IMR-90 (cell line): ENCODE measurements around the gene SIK3. TPM values are rescaled to one million over a fixed set of nuclear protein-coding genes. Genes with fewer than 3 reads are reported as not detected.

Experiments used
- ATAC-seq: fragments of 200-7000 bp; cut with Tn5 transposase; 2 replicates; pipeline ENCODE4 v1.9.1; 2020; ENCODE audit warnings: low read depth, mild to moderate bottlenecking, moderate library complexity
- BruUV-seq: library from RNA; stranded (reverse); fragments of 400-500 nt; replicated peaks from 2 replicates; lab custom pipeline; 2021; lab: Mats Ljungman, UMichigan
- CTCF ChIA-PET: fragments of 300-600 bp; formaldehyde crosslinking; extraction: SDS; loops from one replicate; lab custom pipeline; 2021; ENCODE audit warnings: antibody characterized with exemption; lab: Yijun Ruan, JAX
- POLR2A ChIA-PET: fragments of 300-600 bp; sonication (Branson Sonifier 250); formaldehyde crosslinking; loops from one replicate; lab custom pipeline; 2022; ENCODE audit warnings: antibody characterized with exemption; ENCODE audit not compliant: unreplicated experiment; lab: Charles Lee
- DNase-seq: peaks from one replicate; pipeline ENCODE4 v3.0.0; 2013
- H2AFZ ChIP-seq: replicated peaks from 2 replicates; pipeline ENCODE3; 2013; ENCODE audit warnings: low read length, mild to moderate bottlenecking; ENCODE audit not compliant: poor library complexity
- H2AK5ac ChIP-seq: 2 replicates; pipeline ENCODE4 v1.6.1; 2013; ENCODE audit warnings: low read depth, low read length, inconsistent platforms
- H2AK9ac ChIP-seq: replicated peaks from 2 replicates; pipeline ENCODE3; 2013; ENCODE audit warnings: mild to moderate bottlenecking, low read depth, low read length, moderate library complexity; ENCODE audit not compliant: poor library complexity
- H2BK120ac ChIP-seq: 2 replicates; pipeline ENCODE4 v1.6.1; 2013; ENCODE audit warnings: low read depth, low read length, inconsistent platforms
- H2BK15ac ChIP-seq: 3 replicates; pipeline ENCODE4 v1.6.1; 2013; ENCODE audit warnings: low read depth, low read length, inconsistent platforms
- H2BK20ac ChIP-seq: 2 replicates; pipeline ENCODE4 v1.6.1; 2013; ENCODE audit warnings: low read depth, mild to moderate bottlenecking, inconsistent platforms, low read length, moderate library complexity
- H2BK5ac ChIP-seq: 2 replicates; pipeline ENCODE4 v1.6.1; 2013; ENCODE audit warnings: mild to moderate bottlenecking, low read depth, low read length, inconsistent platforms; ENCODE audit not compliant: poor library complexity, severe bottlenecking
- H3K14ac ChIP-seq: replicated peaks from 2 replicates; pipeline ENCODE4 v1.6.1; 2013; ENCODE audit warnings: low read depth, low read length, inconsistent platforms
- H3K18ac ChIP-seq: 2 replicates; pipeline ENCODE4 v1.6.1; 2013; ENCODE audit warnings: low read depth, low read length, control low read depth
- H3K23ac ChIP-seq: 2 replicates; pipeline ENCODE4 v1.6.1; 2013; ENCODE audit warnings: low read depth, low read length, inconsistent platforms
- H3K27ac ChIP-seq: 2 replicates; pipeline ENCODE4 v1.5.1; 2013; ENCODE audit warnings: mild to moderate bottlenecking, control low read depth, low read length; ENCODE audit not compliant: insufficient read depth
- H3K27me3 ChIP-seq: 2 replicates; pipeline ENCODE4 v1.6.1; 2013; ENCODE audit warnings: low read length; ENCODE audit not compliant: control insufficient read depth, insufficient read depth
- H3K36me3 ChIP-seq: 2 replicates; pipeline ENCODE4 v1.6.1; 2013; ENCODE audit warnings: low read length, mixed read lengths; ENCODE audit not compliant: control insufficient read depth, insufficient read depth
- H3K4ac ChIP-seq: 2 replicates; pipeline ENCODE4 v1.6.1; 2013; ENCODE audit warnings: low read depth, low read length, inconsistent platforms
- H3K4me1 ChIP-seq: 2 replicates; pipeline ENCODE4 v1.6.1; 2013; ENCODE audit warnings: low read length, mixed read lengths; ENCODE audit not compliant: control insufficient read depth, insufficient read depth
- H3K4me2 ChIP-seq: 2 replicates; pipeline ENCODE4 v1.6.1; 2013; ENCODE audit warnings: low read depth, mild to moderate bottlenecking, control low read depth, low read length, moderate library complexity
- H3K4me3 ChIP-seq: 2 replicates; pipeline ENCODE4 v1.5.1; 2013; ENCODE audit warnings: low read depth, mild to moderate bottlenecking, control low read depth, low read length, moderate library complexity; ENCODE audit not compliant: insufficient read depth
- H3K56ac ChIP-seq: 2 replicates; pipeline ENCODE4 v1.6.1; 2013; ENCODE audit warnings: low read length, inconsistent platforms; ENCODE audit not compliant: insufficient read depth; ENCODE audit errors: extremely low read depth
- H3K79me1 ChIP-seq, 2 experiments: 2 replicates each; pipeline ENCODE4 v1.6.1; 2013; ENCODE audit warnings: low read length in 2 of 2, inconsistent platforms in 1 of 2, low read depth in 1 of 2
- H3K9ac ChIP-seq: 2 replicates; pipeline ENCODE4 v1.6.1; 2013; ENCODE audit warnings: low read depth, low read length, control low read depth
- H3K9me1 ChIP-seq: 2 replicates; pipeline ENCODE4 v1.6.1; 2013; ENCODE audit warnings: low read length, inconsistent platforms; ENCODE audit not compliant: insufficient read depth
- H3K9me3 ChIP-seq: 2 replicates; pipeline ENCODE4 v1.6.1; 2013; ENCODE audit warnings: low read length; ENCODE audit not compliant: control insufficient read depth, insufficient read depth
- H4K20me1 ChIP-seq: 2 replicates; pipeline ENCODE4 v1.6.1; 2013; ENCODE audit warnings: low read length, inconsistent platforms; ENCODE audit not compliant: insufficient read depth
- H4K5ac ChIP-seq: 2 replicates; pipeline ENCODE4 v1.6.1; 2013; ENCODE audit warnings: mild to moderate bottlenecking, low read depth, low read length, control low read depth
- H4K8ac ChIP-seq, 2 experiments: 2 replicates each; pipeline ENCODE4 v1.6.1; 2013; ENCODE audit warnings: low read depth in 2 of 2, low read length in 2 of 2, control low read depth in 1 of 2, inconsistent platforms in 1 of 2
- H4K91ac ChIP-seq: 2 replicates; pipeline ENCODE4 v1.6.1; 2013; ENCODE audit warnings: low read depth, low read length, inconsistent platforms; ENCODE audit not compliant: insufficient read depth
- CHD1 ChIP-seq: IDR thresholded peaks from 2 replicates; pipeline ENCODE4 v1.6.1; 2012; ENCODE audit warnings: low read depth, low read length, improper control_type of control experiment
- FOS ChIP-seq: fragments of 150-350 bp; IDR thresholded peaks from 2 replicates; pipeline ENCODE4 v1.6.1; 2016; ENCODE audit warnings: low read depth, low read length
- MAFK ChIP-seq: IDR thresholded peaks from 2 replicates; pipeline ENCODE4 v1.6.1; 2012; ENCODE audit warnings: low read depth, low read length, improper control_type of control experiment
- MAZ ChIP-seq: IDR thresholded peaks from 2 replicates; pipeline ENCODE4 v1.6.1; 2012; ENCODE audit warnings: low read depth, mild to moderate bottlenecking, low read length, improper control_type of control experiment, moderate library complexity, borderline replicate concordance
- MXI1 ChIP-seq: IDR thresholded peaks from 2 replicates; pipeline ENCODE4 v1.6.1; 2012; ENCODE audit warnings: low read depth, mild to moderate bottlenecking, low read length, moderate library complexity, borderline replicate concordance
- NFE2L2 ChIP-seq: fragments of 150-350 bp; IDR thresholded peaks from 2 replicates; pipeline ENCODE4 v1.6.1; 2016; ENCODE audit warnings: low read depth, mild to moderate bottlenecking, low read length
- POLR2A ChIP-seq: IDR thresholded peaks from 2 replicates; pipeline ENCODE4 v1.6.1; 2012; ENCODE audit warnings: mild to moderate bottlenecking, low read depth, low read length
- RAD21 ChIP-seq: IDR thresholded peaks from 2 replicates; pipeline ENCODE4 v1.6.1; 2012; ENCODE audit warnings: low read length, improper control_type of control experiment
- RFX5 ChIP-seq: IDR thresholded peaks from 2 replicates; pipeline ENCODE4 v1.8.0; 2012; ENCODE audit warnings: low read depth, mild to moderate bottlenecking, low read length, moderate library complexity
- USF2 ChIP-seq: fragments of 150-350 bp; IDR thresholded peaks from 2 replicates; pipeline ENCODE4 v1.6.1; 2017; ENCODE audit warnings: mild to moderate bottlenecking, antibody characterized with exemption, low read length, low read depth
- WGBS, 2 experiments: methylation state at CpG; one replicate each; pipeline versions ENCODE4 v1.1.5 to v1.1.7; 2013; ENCODE audit warnings: missing lambda C conversion rate in 2 of 2; ENCODE audit not compliant: insufficient read length in 1 of 2; ENCODE audit errors: extremely low coverage in 2 of 2; 5-methylcytosine and 5-hydroxymethylcytosine counted together
- dilution Hi-C: fragments of 300-500 bp; cut with HindIII; formaldehyde crosslinking; loops from one replicate; pipeline ENCODE4 v1.14.3; 2018; ENCODE audit warnings: low sequenced_read_pairs; ENCODE audit not compliant: unreplicated experiment
- in situ Hi-C: fragments of 300-500 bp; cut with MboI; formaldehyde crosslinking; loops from 3 replicates; pipeline ENCODE4 v1.14.3; 2019; ENCODE audit warnings: low sequenced_read_pairs, inconsistent platforms, mixed read lengths
- intact Hi-C: fragments of 100-400 bp; cut with micrococcal nuclease; formaldehyde crosslinking; loops from 2 replicates; pipeline ENCODE4 v1.10.0; 2022
- polyA plus RNA-seq, 3 experiments: library from polyadenylated mRNA; depleted of rRNA; stranded (reverse); fragments of >200 nt; gene quantifications; 2 replicates each; pipeline ENCODE4 v1.2.3, GENCODE V29; 2012; ENCODE audit warnings: low replicate concordance in 1 of 3
- total RNA-seq: library from RNA; depleted of rRNA; stranded (reverse); fragments of >200 nt; gene quantifications from 2 replicates; pipeline ENCODE4 v1.2.3, GENCODE V29; 2012
- TF ChIP-seq, protein P1 (sequence below): fragments of 150-350 bp; IDR thresholded peaks from 2 replicates; pipeline ENCODE4 v1.6.1; 2016; ENCODE audit warnings: low read depth, mild to moderate bottlenecking, low read length, moderate library complexity, borderline replicate concordance
- TF ChIP-seq, protein P2 (sequence below): conservative IDR thresholded peaks from 2 replicates; pipeline ENCODE4 v1.5.1; 2012; ENCODE audit warnings: mild to moderate bottlenecking, low read depth, low read length, improper control_type of control experiment

SIK3 gene
- total and polyA plus RNA-seq, 2 of the 4 experiments (the other 2 are of a cell fraction), result 8.2 to 9.1 TPM

GRCh38 chr11:116840224-116840745, 257.9 kb downstream of the SIK3 start:
- H3K18ac ChIP-seq, result no peak overlapping the region
- H3K9ac ChIP-seq, result no peak overlapping the region
- 0 out of 2 replicates have a peak, but pooled peaks have one; percentile 12 for ATAC-seq
- no peaks in the 10 kb centered on the region for H3K27me3 ChIP-seq
- H4K8ac ChIP-seq, result no peak overlapping the region
- H3K36me3 ChIP-seq, result peaks cover 11% of the 10 kb centered on the region
- H4K20me1 ChIP-seq, result no peaks in the 10 kb centered on the region
- H4K91ac ChIP-seq, result no peak overlapping the region
- no peak overlapping the region for H3K14ac ChIP-seq
- no peak overlapping the region for H3K4me3 ChIP-seq
- intact Hi-C loops, result no loop called here
- H2BK120ac ChIP-seq, result no peak overlapping the region
- no CpG with 5 or more reads among the region's 6 CpGs for WGBS, 2 experiments
- peaks cover 2% of the 10 kb centered on the region; the same call in 1 of the 2 replicates for H3K4me1 ChIP-seq
- H3K27ac ChIP-seq, result no peak overlapping the region
- no peak overlapping the region for H2BK15ac ChIP-seq
- no peak overlapping the region for H2AK5ac ChIP-seq
- H3K79me1 ChIP-seq, result no peaks in the 10 kb centered on the region
- H3K56ac ChIP-seq, result no peak overlapping the region
- DNase-seq, result peak; percentile 36
- no peak overlapping the region for H2BK5ac ChIP-seq
- POLR2A ChIA-PET, result no interaction called here
- dilution Hi-C loops, result no loop called here
- TF ChIP-seq RAD21, result no peak
- TF ChIP-seq MAZ, result no peak
- no peak for TF ChIP-seq USF2
- TF ChIP-seq NFE2L2, result no peak
- no peak for TF ChIP-seq POLR2A
- no peak for TF ChIP-seq MXI1
- TF ChIP-seq FOS, result no peak
- TF ChIP-seq, protein P1, sequence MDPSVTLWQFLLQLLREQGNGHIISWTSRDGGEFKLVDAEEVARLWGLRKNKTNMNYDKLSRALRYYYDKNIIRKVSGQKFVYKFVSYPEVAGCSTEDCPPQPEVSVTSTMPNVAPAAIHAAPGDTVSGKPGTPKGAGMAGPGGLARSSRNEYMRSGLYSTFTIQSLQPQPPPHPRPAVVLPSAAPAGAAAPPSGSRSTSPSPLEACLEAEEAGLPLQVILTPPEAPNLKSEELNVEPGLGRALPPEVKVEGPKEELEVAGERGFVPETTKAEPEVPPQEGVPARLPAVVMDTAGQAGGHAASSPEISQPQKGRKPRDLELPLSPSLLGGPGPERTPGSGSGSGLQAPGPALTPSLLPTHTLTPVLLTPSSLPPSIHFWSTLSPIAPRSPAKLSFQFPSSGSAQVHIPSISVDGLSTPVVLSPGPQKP, result no peak
- TF ChIP-seq, protein P2, sequence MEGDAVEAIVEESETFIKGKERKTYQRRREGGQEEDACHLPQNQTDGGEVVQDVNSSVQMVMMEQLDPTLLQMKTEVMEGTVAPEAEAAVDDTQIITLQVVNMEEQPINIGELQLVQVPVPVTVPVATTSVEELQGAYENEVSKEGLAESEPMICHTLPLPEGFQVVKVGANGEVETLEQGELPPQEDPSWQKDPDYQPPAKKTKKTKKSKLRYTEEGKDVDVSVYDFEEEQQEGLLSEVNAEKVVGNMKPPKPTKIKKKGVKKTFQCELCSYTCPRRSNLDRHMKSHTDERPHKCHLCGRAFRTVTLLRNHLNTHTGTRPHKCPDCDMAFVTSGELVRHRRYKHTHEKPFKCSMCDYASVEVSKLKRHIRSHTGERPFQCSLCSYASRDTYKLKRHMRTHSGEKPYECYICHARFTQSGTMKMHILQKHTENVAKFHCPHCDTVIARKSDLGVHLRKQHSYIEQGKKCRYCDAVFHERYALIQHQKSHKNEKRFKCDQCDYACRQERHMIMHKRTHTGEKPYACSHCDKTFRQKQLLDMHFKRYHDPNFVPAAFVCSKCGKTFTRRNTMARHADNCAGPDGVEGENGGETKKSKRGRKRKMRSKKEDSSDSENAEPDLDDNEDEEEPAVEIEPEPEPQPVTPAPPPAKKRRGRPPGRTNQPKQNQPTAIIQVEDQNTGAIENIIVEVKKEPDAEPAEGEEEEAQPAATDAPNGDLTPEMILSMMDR, result no peak; the same call in 1 of the 2 replicates
- no peak for TF ChIP-seq CHD1
- TF ChIP-seq MAFK, result no peak
- TF ChIP-seq RFX5, result no peak
- H3K9me3 ChIP-seq, result no peaks in the 10 kb centered on the region
- H3K9me1 ChIP-seq, result no peaks in the 10 kb centered on the region; the same call in 1 of the 2 replicates
- H3K4ac ChIP-seq, result no peak overlapping the region
- CTCF ChIA-PET, result interaction anchor here (0.6 to 1.0 kb wide), 4 partner anchors 12 to 266 kb away, joined by 3 to 6 read pairs (median 4); no protein-coding TSS in a partner anchor
- H3K23ac ChIP-seq, result no peak overlapping the region
- BruUV-seq, result no TSS peak
- H3K4me2 ChIP-seq, result no peak overlapping the region
- H2BK20ac ChIP-seq, result no peak overlapping the region
- H4K5ac ChIP-seq, result no peak overlapping the region
- H2AFZ ChIP-seq, result no peak overlapping the region
- H2AK9ac ChIP-seq, result no peak overlapping the region
- in situ Hi-C loops, result no loop called here
